GM20000 (cell line): ENCODE results near the gene RNF223.

Experiments used
- DNase-seq: peaks from one replicate; pipeline ENCODE4 v3.0.0; 2012; ENCODE audit warnings: low spot score
- CTCF ChIP-seq: IDR thresholded peaks from 2 replicates; pipeline ENCODE4 v1.5.1; 2012; ENCODE audit warnings: mild to moderate bottlenecking, control low read depth; ENCODE audit errors: extremely low read depth, missing control alignments

The RNF223 gene

GRCh38 chr1:1119272-1119890 lies 45.3 kb upstream of the RNF223 start:
- no peak for DNase-seq
- no peak for TF ChIP-seq CTCF

- TF ChIP-seq CTCF, result no peak
- DNase-seq, result no peak
These were observed 44.7 kb upstream of the RNF223 start for GRCh38 chr1:1118876-1119220.

GRCh38 chr1:1118011-1118875 lies 44.1 kb upstream of the RNF223 start:
- TF ChIP-seq CTCF, result no peak
- no peak for DNase-seq

GRCh38 chr1:1117469-1117831 lies 43.3 kb upstream of the RNF223 start:
- TF ChIP-seq CTCF, result no peak

GRCh38 chr1:1116701-1117468 lies 42.8 kb upstream of the RNF223 start:
- TF ChIP-seq CTCF, result no peak
- no peak for DNase-seq

More at GRCh38 chr1:1117469-1117831, 43.3 kb upstream of the RNF223 start:
- DNase-seq, result no peak

- TF ChIP-seq CTCF, result no peak
- peak; percentile 100 for DNase-seq
These were observed 41.9 kb upstream of the RNF223 start, which contains the start of gene C1orf159 for GRCh38 chr1:1115786-1116700. C1orf159 (minus strand) TSS chr1:1116089; CDS start chr1:1091543, 24,546 bp downstream.
